SIG-M5 treated with dmso at 0.1 percent for 504 hours (cell line): ENCODE data around the gene DDR1.
"Not testable (repeated sequence)": the region's sequence is repeated elsewhere in the genome, so short reads cannot be mapped to it uniquely, and the experiment has no call there.

Source experiments
- DNase-seq: peaks from one replicate; lab custom pipeline; 2025; ENCODE audit not compliant: unreplicated experiment; lab: John Stamatoyannopoulos, UW

DDR1 gene

DNA sequence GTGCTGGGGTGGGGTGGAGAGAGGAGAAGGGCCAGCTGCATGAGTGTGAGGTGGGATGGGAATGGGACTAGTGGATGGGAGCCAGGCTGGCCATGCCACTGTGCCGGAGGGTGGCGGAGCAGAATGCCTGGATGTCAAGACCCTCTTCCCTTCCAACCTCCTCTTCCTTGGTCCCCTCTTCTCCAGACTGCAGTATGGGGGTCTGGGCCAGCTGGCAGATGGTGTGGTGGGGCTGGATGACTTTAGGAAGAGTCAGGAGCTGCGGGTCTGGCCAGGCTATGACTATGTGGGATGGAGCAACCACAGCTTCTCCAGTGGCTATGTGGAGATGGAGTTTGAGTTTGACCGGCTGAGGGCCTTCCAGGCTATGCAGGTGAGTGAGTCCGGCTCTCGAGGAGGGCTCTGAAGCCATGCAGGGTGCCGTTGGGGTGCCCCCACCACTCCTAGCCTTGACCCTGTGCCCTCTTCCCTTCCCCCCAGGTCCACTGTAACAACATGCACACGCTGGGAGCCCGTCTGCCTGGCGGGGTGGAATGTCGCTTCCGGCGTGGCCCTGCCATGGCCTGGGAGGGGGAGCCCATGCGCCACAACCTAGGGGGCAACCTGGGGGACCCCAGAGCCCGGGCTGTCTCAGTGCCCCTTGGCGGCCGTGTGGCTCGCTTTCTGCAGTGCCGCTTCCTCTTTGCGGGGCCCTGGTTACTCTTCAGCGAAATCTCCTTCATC is 7.7 kb downstream of the DDR1 start:
- no peak for DNase-seq

DNA sequence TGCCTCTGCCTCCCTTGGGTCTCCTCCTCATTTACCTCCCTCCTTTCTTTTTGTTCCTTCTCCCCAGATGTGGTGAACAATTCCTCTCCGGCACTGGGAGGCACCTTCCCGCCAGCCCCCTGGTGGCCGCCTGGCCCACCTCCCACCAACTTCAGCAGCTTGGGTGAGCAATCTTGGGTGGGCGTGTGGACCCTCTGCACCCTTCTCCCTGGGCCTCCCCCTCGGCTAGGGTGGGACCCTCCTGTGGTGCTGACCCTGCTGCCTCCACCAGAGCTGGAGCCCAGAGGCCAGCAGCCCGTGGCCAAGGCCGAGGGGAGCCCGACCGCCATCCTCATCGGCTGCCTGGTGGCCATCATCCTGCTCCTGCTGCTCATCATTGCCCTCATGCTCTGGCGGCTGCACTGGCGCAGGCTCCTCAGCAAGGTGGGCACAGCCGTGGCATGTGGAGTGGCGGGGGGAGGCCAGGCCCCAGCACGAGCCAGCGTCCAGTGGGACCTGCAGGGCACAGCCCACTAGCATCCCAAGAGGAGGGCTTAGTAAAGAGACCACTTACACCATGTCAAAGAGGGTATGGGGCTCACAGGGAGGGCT is 8.8 kb downstream of the DDR1 start:
- no peak for DNase-seq

DNA sequence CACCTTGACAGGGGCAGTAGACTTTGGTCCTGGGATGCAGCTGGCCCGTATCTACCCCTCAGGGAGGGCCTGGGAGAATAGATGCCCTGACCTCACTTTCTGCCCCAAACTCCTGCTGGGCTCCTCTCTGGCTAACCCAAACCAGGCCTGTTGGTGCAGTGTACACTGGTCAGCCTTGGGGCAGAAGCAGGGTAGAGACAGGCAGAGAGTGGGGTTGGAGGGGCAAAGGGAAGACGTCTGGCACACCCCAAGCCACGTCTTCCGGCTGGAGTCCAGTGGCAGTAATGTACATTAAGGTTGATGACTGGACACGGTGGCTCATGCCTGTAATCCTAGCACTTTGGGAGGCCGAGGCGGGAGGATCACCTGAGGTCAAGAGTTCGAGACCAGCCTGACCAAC is 9.3 kb downstream of the DDR1 start:
- no peak for DNase-seq

DNA sequence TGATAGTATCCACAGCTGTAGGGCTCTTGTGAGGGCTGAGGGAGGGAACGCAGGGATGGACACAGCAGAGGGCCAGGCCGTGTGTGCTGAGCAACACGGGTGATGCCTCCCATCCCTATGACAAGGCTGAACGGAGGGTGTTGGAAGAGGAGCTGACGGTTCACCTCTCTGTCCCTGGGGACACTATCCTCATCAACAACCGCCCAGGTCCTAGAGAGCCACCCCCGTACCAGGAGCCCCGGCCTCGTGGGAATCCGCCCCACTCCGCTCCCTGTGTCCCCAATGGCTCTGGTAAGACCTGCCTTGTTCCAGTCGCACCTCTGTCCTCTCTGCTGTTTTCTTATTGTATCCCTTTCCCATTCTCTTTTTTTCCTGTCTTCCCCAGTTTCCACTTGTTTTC is 10.1 kb downstream of the DDR1 start:
- DNase-seq = no peak

DNA sequence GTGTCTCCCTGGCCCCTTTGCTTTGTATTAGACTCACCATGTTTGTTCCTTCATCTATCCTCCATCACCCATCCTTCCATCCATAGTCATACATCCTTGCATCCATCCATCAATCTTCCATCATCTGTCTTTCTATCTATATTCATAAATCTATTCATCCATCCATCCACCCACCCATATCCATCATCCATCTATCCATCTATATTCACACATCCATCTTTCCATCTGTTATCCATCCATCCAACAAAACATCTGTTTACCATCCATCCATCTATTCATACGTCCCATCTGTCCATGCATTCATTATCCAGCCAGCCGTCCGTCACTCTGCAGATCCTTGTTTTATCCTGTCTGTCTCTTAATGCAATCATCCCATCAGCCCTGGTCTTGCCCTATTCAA is 10.6 kb downstream of the DDR1 start:
- no peak for DNase-seq

DNA sequence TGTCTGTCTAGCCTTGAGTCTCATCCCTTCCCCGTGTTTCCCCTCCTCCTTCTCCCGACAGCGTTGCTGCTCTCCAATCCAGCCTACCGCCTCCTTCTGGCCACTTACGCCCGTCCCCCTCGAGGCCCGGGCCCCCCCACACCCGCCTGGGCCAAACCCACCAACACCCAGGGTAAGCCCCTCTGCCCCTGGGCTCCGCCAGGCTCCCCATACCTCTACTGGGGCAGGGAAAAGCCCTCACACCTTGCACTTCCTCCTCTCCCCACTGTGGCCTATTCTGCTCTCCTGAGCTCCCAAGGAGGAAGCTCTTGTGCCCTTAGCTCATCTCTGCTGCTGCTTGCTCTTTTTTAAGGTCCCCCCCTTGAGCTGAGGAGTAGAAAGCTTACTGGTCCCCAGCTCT is 11.0 kb downstream of the DDR1 start:
- DNase-seq = no peak

DNA sequence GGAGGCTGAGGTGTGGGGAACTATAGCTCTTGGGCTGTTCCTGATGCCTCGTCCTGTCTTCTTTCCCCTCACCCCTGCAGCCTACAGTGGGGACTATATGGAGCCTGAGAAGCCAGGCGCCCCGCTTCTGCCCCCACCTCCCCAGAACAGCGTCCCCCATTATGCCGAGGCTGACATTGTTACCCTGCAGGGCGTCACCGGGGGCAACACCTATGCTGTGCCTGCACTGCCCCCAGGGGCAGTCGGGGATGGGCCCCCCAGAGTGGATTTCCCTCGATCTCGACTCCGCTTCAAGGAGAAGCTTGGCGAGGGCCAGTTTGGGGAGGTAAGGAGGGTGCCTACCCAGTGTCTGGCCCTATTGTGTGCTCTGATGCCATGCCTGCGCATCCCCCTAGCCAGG is 12.2 kb downstream of the DDR1 start:
- no peak for DNase-seq

DNA sequence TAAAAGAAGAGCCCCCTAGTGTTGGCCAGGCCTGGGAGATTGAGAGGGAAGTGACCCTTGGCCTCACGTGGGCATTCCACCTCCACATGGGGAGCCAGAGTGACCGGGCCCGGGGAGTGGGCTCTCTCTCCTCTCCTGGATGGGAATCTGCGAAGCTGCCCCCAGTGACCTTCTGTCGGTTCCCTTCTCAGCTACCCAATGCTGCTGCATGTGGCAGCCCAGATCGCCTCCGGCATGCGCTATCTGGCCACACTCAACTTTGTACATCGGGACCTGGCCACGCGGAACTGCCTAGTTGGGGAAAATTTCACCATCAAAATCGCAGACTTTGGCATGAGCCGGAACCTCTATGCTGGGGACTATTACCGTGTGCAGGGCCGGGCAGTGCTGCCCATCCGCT is 13.6 kb downstream of the DDR1 start:
- DNase-seq = no peak

DNA sequence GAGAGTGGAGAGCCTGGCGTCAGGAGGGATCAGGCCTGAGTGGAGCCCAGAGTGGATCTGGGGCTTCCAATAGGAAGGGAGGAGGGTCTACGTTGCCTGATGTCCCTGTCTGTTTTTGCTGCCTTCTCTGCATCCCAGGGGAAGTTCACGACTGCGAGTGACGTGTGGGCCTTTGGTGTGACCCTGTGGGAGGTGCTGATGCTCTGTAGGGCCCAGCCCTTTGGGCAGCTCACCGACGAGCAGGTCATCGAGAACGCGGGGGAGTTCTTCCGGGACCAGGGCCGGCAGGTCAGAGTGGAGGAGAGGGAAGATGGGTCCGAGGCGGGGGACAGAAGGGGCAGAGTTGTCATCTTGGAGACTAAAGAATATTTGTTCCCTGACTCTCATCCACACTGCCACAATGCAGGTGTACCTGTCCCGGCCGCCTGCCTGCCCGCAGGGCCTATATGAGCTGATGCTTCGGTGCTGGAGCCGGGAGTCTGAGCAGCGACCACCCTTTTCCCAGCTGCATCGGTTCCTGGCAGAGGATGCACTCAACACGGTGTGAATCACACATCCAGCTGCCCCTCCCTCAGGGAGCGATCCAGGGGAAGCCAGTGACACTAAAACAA is 14.5 kb downstream of the DDR1 start:
- DNase-seq = no peak

DNA sequence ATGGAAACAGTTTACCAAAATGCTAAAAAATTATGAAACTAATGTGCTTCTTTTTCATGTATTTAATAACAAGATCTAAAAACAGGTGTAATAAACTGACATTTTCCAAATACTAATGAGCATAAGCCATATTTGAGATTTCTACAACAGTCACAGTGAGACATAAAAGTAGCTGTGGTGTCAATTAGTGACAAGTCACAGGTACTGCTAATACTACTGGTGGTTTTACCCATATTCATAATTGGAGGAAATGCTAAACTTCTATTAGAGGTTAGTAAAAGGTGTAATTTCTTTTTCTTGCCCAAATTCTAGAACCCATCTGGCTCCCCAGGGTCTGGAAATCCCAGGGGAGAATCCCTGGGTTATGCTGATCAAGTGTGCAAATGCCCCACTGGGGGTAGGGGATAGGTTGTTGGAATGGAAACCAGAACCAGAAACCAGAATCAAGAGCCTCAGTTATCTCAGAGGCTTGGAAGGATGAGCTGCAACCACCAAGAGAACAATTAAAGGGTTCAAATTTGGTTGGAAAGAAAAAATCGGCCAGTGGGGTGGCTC is 16.6 kb downstream of the DDR1 start:
- DNase-seq = no peak

DNA sequence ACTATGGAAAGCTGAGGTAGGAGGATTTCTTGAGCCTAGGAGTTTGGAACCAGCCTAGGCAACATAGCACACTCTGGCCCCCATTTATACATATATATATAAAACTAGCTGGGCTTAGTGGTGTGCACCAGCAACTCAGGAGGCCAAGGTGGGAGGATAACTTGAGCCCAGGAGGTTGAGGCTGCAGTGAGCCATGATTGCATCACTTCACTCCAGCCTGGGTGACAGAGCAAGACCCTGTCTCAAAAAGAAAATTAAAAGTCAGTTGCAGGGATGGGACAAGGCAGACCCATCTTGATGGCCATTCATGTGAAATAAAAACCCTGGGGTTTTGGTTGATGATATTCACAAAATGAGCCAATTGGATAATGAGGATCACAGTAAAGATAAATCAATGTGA is 17.1 kb downstream of the DDR1 start:
- DNase-seq = no peak

DNA sequence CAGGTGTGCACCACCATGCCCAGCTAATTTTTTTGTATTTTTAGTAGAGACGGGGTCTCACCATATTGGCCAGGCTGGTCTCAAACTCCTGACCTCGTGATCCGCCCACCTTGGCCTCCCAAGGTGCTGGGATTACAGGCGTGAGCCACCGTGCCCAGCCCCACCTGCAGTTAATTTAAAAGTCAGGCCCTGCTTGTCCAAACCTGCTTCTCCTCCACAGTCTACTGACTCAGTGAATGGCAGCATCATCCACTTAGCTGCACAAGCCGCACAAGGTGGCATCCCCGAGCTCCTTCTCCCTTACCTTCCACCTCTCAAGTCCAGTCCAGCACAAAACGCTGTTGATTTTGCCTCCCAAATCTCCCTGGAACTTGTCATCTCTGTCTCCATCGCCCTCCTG is 17.9 kb downstream of the DDR1 start:
- DNase-seq = not testable (repeated sequence)

DNA sequence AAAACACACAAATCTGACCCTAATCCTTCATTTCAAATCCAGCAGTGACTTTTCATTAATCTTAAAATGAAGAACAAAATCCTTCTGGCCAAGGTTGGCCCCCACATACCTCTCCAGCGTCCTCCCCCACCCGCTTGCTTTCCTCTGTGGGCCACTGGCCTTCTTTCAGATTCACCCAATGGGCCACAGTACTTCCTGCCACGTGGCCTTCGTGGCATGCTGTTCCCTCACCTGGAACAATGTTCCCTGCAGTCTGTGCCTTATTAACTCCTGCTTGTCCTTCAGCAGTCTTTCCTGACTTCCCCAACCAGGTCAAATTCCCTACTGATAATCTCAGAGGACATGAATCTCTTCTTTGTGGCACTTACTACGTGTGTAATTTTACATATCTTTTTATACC is 18.4 kb downstream of the DDR1 start:
- no peak for DNase-seq

DNA sequence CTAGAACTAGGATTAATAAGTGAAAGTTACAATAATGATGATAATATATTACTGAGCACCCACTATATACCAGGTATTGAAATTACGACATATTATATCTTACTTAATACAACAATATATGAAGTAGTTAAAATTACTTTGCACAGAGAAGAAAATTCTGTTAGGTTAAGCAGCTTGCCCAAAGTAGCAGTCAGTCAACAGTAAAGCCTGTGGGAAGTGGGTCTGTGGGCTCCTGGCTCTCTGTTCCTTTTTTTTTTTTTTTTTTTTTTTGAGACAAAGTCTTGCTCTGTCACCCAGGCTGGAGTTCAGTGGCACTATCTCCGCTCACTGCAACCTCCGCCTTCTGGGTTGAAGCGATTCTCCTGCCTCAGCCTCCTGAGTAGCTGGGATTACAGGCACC is 18.9 kb downstream of the DDR1 start:
- DNase-seq = no peak

DNA sequence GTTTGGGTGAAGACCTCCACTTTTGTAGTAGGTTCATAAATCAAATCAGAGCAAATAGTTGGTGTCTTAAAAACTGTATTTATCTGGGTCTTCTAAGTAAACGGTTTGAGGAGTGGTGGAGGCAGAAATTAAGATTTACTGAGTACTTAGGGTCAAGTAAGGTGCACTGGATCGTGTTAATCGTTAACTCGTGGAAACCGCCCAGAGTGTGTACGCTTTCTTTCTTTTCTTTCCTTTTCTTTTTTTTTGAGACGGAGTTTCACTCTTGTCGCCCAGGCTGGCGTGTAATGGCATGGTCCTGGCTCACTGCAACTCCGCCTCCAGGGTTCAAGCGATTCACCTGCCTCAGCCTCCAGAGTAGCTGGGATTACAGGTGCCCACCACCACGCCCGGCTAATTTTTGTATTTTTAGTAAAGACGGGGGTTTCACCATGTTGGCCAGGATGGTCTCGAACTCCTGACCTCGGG is 23.0 kb downstream of the DDR1 start:
- DNase-seq = not testable (repeated sequence)

DNA sequence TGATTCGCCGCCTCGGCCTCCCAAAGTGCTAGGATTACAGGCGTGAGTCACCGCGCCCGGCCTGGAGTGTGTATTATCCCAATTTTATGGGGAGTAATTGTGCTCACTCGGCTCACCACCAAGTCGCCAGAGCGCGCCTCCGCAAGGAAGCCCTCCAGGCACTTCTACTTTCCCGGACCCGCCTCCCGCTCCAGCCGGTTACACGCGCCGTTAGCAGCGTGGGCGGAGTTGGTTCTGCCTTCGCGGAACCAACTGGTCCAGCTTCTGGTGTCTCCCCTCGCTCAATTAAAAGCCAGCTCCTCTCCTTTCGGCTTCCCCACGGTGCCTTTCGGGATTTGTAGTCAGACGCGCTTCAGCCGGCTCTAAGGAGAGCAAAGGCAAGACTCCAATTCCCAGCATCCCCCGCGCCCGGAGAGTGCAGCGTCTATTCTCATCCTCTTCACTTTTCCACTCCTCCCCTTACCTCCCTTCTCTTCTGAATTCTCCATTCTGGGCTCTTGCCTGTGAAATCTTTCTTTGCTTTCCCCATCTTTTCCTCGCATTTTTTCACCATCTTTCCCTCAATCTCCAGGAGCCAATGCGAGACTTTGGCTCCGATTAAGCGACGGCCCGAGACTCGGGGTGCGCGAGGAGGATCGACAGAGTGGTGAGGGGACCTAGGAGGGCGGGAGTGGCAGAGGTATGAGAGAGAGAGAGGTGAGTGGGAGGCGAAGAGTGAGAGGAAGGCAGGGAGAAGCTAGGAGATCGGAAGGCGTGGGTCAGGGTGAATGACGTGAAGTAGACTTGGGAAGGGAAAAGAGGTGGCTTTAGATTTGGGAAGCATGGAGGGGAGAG is 23.7 kb downstream of the DDR1 start, which contains the start of gene GTF2H4:
GTF2H4 (plus strand) TSS at position 450 of the 834 bp plus-strand sequence.
- peak; percentile 98 for DNase-seq

DNA sequence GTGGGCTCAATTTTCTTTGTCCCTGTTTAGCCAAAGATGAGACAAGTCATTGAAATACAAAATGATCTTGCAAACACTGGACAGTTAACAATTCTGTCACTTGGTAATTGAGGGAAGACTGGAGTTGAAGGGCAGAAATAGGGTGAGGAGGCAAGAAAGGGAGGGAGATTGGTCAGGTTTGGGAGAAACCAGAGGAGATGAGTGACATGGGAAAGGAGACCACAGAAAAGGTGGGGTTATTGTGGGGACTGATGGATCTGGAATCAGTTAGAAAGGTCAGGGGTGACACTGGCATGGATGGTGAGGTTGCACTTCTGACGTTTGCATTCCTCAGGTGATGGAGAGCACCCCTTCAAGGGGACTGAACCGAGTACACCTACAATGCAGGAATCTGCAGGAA is 24.4 kb downstream of the DDR1 start:
- DNase-seq = no peak

DNA sequence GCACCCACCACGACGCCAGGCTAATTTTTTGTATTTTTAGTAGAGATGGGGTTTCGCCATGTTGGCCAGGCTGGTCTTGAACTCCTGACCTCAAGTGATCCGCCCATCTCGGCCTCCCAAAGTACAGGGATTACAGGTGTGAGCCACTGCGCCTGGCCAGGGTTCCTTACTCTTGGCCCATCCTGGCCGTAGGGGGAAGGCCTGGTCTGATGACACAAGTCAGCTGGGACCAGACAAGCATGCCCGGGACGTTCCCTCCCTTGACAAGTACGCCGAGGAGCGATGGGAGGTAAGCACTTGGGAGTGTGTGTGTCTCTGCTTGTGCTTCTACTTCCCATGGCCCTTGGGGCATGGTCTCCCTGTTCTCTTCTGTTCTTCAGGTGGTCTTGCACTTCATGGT is 26.2 kb downstream of the DDR1 start:
- not testable (repeated sequence) for DNase-seq

DNA sequence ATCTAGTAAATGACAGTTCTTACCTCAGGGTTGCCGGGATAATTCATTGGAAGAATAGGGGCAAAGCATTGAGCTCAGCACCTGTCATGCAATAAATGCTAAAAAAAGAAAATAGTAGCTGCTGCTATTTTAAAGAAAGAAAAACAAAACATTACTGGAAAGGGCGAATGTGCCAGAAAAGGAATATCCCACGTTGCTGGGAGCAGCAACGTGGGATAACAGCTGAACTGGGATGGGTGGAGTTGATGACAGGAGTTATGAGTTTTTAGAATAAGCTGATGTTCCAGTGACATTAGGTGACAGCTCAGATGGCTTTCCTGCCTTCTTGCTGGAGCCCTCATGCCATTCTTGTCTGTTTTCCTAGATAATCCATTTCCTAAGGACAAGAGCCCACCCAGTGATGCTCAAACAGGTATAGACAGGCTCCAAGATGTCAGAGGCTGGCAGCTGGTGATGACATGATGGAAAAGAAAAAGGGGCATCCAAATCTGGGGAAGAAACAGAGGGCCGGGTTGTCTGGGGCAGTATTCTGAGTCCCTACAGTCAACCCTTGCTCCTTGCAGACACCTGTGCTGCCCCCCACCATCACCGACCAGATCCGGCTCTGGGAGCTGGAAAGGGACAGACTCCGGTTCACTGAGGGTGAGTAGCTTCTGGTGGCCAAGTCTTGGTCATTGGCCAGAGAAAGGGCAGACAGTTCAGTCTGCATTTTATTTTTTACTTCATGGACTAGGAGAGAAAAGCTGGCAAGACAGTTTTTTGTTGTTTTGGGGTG is 28.6 kb downstream of the DDR1 start:
- DNase-seq = no peak

DNA sequence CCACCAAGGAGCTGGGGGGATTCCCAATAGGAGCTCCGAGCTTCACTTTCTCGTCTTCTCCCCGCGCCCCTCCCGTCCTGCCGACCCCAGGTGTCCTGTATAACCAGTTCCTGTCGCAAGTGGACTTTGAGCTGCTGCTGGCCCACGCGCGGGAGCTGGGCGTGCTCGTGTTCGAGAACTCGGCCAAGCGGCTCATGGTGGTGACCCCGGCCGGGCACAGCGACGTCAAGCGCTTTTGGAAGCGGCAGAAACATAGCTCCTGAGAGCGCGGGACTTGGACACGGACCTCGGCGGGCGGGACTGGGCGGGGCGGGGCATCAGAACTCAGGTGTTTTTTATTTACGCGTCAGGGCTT is 29.4 kb downstream of the DDR1 start:
- no peak for DNase-seq
